LNCAP (cell line): Measurements from ENCODE around the gene HEPACAM2.

Source experiments
- TF ChIP-seq, protein P1 (sequence below): fragments of 450-650 bp; IDR thresholded peaks from 2 replicates; pipeline ENCODE4 v1.5.1; 2017; ENCODE audit warnings: mild to moderate bottlenecking

The HEPACAM2 gene

DNA sequence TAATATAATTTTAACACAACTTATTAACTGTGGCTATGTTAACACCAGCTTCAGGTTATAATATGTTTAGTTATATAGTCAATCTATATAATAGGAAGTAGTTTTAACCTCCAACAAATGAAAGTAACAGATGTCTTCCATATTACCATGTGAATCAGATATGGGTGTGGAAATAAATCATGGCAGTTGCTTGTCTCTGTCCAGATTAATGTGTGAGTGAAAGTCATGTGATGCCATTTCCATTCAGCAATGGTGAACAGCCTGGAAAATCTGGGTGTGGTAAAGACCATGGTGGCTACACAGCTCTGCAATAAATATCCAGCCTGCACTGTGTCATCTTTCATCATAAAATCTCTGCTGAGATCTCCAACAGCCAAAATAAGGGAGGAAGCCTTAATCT lies 27.8 kb downstream of the HEPACAM2 start:
- TF ChIP-seq, protein P1, sequence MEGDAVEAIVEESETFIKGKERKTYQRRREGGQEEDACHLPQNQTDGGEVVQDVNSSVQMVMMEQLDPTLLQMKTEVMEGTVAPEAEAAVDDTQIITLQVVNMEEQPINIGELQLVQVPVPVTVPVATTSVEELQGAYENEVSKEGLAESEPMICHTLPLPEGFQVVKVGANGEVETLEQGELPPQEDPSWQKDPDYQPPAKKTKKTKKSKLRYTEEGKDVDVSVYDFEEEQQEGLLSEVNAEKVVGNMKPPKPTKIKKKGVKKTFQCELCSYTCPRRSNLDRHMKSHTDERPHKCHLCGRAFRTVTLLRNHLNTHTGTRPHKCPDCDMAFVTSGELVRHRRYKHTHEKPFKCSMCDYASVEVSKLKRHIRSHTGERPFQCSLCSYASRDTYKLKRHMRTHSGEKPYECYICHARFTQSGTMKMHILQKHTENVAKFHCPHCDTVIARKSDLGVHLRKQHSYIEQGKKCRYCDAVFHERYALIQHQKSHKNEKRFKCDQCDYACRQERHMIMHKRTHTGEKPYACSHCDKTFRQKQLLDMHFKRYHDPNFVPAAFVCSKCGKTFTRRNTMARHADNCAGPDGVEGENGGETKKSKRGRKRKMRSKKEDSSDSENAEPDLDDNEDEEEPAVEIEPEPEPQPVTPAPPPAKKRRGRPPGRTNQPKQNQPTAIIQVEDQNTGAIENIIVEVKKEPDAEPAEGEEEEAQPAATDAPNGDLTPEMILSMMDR = no peak

DNA sequence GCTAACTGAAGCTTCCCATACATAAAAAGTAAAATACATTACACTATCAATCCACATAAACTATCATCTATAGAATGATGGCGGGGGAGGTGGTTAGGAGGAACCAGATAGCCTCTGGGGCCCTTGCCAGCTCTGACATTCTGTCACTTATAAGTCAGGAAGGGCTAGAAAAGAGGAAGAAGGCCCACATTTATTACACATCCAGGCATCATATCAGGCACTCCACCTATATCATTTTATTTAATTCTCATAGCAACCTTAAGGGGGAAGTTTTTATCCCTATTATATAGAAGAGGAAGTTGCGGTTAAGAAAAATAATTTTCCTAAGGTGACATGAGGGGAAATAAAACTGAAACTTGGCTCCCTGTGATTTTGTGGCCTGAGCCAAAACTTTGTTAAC lies 29.9 kb downstream of the HEPACAM2 start:
- TF ChIP-seq, protein P1 = no peak

DNA sequence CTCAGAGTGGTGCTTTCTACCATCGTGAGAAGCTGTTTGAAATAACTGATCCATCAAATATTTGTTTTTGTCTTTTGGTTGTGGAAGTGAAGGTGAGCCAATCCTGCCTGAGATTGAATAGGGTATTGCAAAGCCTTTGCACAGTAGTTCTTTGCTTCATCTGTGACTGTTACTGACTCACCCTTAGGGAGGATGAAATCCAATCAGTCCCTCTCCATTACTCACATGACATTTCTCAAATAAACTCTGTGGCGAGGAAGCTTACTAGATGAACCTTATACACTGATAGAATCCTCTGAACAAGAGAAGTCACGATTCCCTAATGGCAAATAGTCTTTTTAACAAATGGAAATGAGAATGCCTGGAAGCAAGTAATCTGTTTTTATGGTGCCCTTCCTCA lies 31.9 kb downstream of the HEPACAM2 start:
- TF ChIP-seq, protein P1 = no peak

DNA sequence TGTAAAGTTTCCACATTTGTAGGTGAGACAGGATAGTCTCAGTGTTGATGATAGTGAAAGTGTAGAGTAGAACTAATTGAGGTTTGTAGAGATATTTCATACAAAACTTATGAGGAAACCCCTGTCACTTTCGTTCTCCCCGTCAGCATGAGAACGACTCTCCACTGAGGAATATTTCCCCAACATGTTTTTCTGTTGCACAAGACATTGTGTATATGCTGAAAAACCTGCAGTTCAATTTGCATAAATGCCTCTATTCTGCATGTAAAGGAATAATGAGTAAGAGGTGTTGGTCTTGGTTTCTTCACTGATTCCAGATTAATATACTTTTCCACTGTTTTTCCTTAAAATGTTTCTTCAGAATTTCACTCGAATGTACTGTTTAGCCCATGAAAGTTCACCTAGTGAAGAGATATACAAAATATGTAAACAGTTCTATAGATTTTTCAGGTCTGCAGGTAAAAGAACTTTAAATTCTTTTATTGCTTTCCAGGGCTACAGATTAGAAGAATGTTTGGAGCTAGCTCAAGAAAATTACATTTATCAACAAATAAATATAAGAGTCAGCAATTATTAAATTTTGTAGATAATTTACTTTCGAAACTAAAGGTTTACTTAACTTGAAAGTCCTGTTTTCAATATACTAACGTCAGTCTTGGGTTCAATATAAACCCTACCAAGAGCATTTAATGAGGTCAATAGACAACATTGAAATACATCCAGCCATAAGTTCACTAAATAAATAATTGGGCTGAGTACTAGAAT lies 37.2 kb downstream of the HEPACAM2 start:
- TF ChIP-seq, protein P1 = no peak

DNA sequence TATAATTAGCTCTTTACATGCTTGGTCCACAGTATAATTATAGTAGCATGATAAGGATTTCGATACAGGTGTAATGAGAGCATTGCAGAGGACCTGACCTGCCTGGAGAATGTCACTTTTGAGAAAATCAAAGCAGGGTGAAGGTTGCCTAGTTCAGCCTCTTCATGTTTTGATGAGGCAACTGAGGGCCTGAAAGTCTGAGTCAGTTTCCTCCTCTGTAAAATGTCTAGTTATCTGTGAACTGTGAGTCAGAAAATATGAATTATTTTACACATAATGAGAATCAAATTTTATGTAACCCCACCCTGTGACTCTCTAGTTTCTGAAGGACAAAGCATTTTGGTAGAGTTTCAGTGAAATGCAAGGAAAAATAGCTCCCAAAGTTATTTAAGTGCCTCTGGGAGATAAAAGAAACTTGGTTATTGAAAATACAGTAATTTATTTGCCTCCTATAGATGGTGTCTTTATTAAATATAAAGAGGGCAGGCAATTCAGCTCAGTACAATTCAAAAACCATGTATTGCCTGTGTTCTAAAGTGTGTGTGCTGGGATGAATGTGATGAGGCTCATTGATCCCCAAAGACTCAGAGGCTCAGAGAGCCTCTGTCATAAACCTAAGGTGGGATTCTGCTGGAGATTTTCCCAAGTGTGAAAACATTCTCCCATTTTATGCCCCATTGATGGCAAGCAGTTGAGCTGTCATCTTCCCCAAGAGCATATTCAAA lies 40.8 kb downstream of the HEPACAM2 start:
- TF ChIP-seq, protein P1 = no peak

DNA sequence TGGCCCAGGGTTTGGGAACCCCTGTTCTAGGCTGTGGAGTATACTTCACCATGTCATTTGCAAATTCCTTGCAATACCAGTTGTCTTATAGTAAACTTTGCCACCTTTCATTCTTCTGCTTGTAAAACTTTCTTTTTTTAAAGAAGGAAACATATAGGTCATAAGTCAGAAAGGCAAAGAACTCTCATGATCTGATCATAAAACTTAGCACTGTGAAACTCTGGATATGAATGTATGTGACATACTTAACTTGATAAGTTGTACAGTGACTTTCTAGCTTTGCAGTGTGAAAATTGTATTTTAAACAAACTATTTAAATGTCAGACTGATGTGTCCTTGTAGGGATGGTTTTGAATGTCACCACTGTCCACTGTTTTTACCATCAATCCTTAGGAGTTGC lies 47.1 kb downstream of the HEPACAM2 start:
- TF ChIP-seq, protein P1 = no peak

DNA sequence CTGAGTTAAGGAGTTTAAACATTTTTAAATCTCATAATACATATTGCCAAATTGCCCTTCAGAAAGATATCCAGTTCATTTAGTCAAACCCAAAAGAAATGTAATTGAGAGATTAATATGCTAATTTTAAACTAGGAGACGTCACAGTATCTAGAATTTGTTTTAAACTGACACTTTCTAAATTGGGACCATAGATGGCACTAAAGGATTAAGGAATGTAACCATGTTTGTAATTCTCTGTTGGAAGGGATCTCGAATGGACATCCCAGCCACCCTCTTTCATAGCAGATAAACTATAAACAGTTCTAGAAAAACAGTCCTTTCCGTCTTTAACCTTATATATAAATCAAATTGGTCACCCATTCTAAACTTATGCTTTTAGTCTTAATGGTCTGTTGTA lies 48.1 kb downstream of the HEPACAM2 start:
- TF ChIP-seq, protein P1 = peak; percentile 41; the same call in 1 of the 2 replicates
